Testis (tissue), 2 donors: ENCODE measurements around the gene KIAA1671.

Experiments used
- CTCF ChIP-seq, 3 experiments: fragments of 450-650 bp in 2 of 3; fragments of 200-600 bp in 1 of 3; sonication (generic) in 1 of 3; IDR thresholded peaks; one replicate each; pipeline ENCODE4 v1.5.1; 2016 to 2019; ENCODE audit warnings: antibody characterized with exemption in 3 of 3, mild to moderate bottlenecking in 2 of 3, moderate library complexity in 1 of 3
- POLR2A ChIP-seq: fragments of 450-650 bp; IDR thresholded peaks from one replicate; pipeline ENCODE4 v1.6.1; 2017; ENCODE audit warnings: antibody characterized with exemption, mild to moderate bottlenecking, moderate library complexity

- TF ChIP-seq CTCF (IDR thresholded peaks at IDR 0.05) (no peak), POLR2A (no peak)
These were observed 119.2 kb downstream of the KIAA1671 start for GRCh38 chr22:25071720-25072119.
